Measurements from ENCODE around the gene KRT6B. TPM values are rescaled to one million over a fixed set of nuclear protein-coding genes. Genes with fewer than 3 reads are reported as not detected.

Gene KRT6B
- total and polyA plus RNA-seq, 9 of the 15 experiments (the other 6 are each of a cell fraction or from before 2014, with no cell fraction given), result not detected

GRCh38 chr12:52493172-52493571, 41.2 kb upstream of the KRT6B start, which contains the start of gene KRT6A:
KRT6A (minus strand) TSS chr12:52493257; CDS start chr12:52493188, 69 bp downstream.
- Histone ChIP-seq H2AFZ (ENCODE audit: low read depth, low read length) (no peak within 1 kb of the TSS), H3K79me2 (ENCODE audit: control insufficient read depth, insufficient read depth, low read length) (no peaks in the 10 kb centered on the region), H3K27ac (ENCODE audit: extremely low read depth, low read depth, low read length) (no peak within 1 kb of the TSS), H3K9me3 (replicated peaks; ENCODE audit: control insufficient read depth, insufficient read depth, low read depth, low read length) (no peaks in the 10 kb centered on the region), H3K27me3 (ENCODE audit: control insufficient read depth in 2 of 2, insufficient read depth in 2 of 2, low read length in 2 of 2) (peaks cover 12 to 33% of the 10 kb centered on the region in 2 experiments), H3K9ac (ENCODE audit: insufficient read depth in 1 of 2, low read depth in 2 of 2, low read length in 2 of 2) (no peak within 1 kb of the TSS), H3K4me2 (ENCODE audit: insufficient read depth, low read length) (no peak within 1 kb of the TSS), H3K4me1 (replicated peaks in 1 of 2; ENCODE audit: control insufficient read depth in 2 of 2, insufficient read depth in 2 of 2, low read length in 2 of 2) (no peaks in the 10 kb centered on the region), H3K4me3 (no peak within 1 kb of the TSS), H3K36me3 (ENCODE audit: control insufficient read depth, insufficient read depth, low read length) (no peaks in the 10 kb centered on the region), H4K20me1 (replicated peaks; ENCODE audit: control insufficient read depth, insufficient read depth, low read length) (no peaks in the 10 kb centered on the region; the same call in 1 of the 2 replicates), H3K9me1 (ENCODE audit: control insufficient read depth, insufficient read depth, low read length) (no peaks in the 10 kb centered on the region)
- in situ Hi-C loops (cut with MboI), result no loop called here
- FAIRE-seq (no peak), ATAC-seq (no peak), DNase-seq (ENCODE audit: extremely low read depth in 1 of 4, low spot score in 3 of 4) (no peak)
- ChIA-PET CTCF (ENCODE audit: low intra/inter-chr PET ratio) (no interaction called here), POLR2A (no interaction called here)
- no TSS peak for BruUV-seq (replicated peaks)
- intact Hi-C loops (cut with micrococcal nuclease), result no loop called here
- WGBS (ENCODE audit: insufficient coverage, low coverage, missing lambda C conversion rate), result 0% methylated on average over 2 of the region's 2 CpGs
- no peak for TF ChIP-seq CREB1 (IDR thresholded peaks at IDR 0.05)
- no peak for TF ChIP-seq CREB1 (CRISPR knock-in tag; IDR thresholded peaks at IDR 0.05)
- TF ChIP-seq CHD2 (IDR thresholded peaks at IDR 0.05; ENCODE audit: low read depth, low read length), result no peak
- TF ChIP-seq SPI1 (IDR thresholded peaks at IDR 0.05; ENCODE audit: borderline replicate concordance, low read depth, low read length), result no peak
- TF ChIP-seq ZNF512 (tag; IDR thresholded peaks at IDR 0.05), result no peak
- no peak for TF ChIP-seq ZNF41 (CRISPR knock-in tag; conservative IDR thresholded peaks at IDR 0.05)
- TF ChIP-seq ZNF740 (CRISPR knock-in tag; IDR thresholded peaks at IDR 0.05), result no peak
- TF ChIP-seq ZNF740 (tag; IDR thresholded peaks at IDR 0.05), result no peak
- no peak for TF ChIP-seq ZBTB5 (IDR thresholded peaks at IDR 0.05)
- no peak for TF ChIP-seq MYNN (IDR thresholded peaks at IDR 0.05)
- TF ChIP-seq MYNN (CRISPR knock-in tag; IDR thresholded peaks at IDR 0.05), result no peak
- TF ChIP-seq MBD2 (IDR thresholded peaks at IDR 0.05; ENCODE audit: borderline replicate concordance, low read depth), result no peak
- TF ChIP-seq STAG1 (CRISPR knock-in tag; IDR thresholded peaks at IDR 0.05; ENCODE audit: borderline replicate concordance), result no peak
- TF ChIP-seq GTF2F1 (IDR thresholded peaks at IDR 0.05; ENCODE audit: low read depth, low read length), result no peak
- no peak for TF ChIP-seq NFXL1 (CRISPR knock-in tag; IDR thresholded peaks at IDR 0.05)
- TF ChIP-seq ATF6 (CRISPR knock-in tag; IDR thresholded peaks at IDR 0.05), result no peak
- no peak for TF ChIP-seq SNAPC5 (CRISPR knock-in tag; IDR thresholded peaks at IDR 0.05)
- TF ChIP-seq MAX (CRISPR knock-in tag; IDR thresholded peaks at IDR 0.05), result no peak
- TF ChIP-seq ZNF274 (IDR thresholded peaks at IDR 0.05; ENCODE audit: borderline replicate concordance, low read depth, low read length), result no peak
